Measurements from ENCODE around the gene CDC45.

CDC45 gene

GRCh38 chr22:19567157-19568009 is 87.7 kb downstream of the CDC45 start:
- no peak for DNase-seq

GRCh38 chr22:19568337-19569275 is 88.9 kb downstream of the CDC45 start:
- no peak for DNase-seq

- DNase-seq = no peak
Measured at GRCh38 chr22:19569276-19569640, 89.5 kb downstream of the CDC45 start.

GRCh38 chr22:19569976-19570375 is 90.3 kb downstream of the CDC45 start:
- no peak for DNase-seq

All from NCI-H2081 treated with DMSO at 0.1 percent for 48 hours (cell line).